Osteoblast (primary cell): ENCODE results near the gene PIK3IP1. TPM values are rescaled to one million over a fixed set of nuclear protein-coding genes. Genes with fewer than 3 reads are reported as not detected.

Experiments used
- DNase-seq: peaks from one replicate; pipeline ENCODE4 v3.0.0; 2011; ENCODE audit warnings: low spot score, mixed read lengths; ENCODE audit not compliant: insufficient read length; ENCODE audit errors: missing footprints
- H2AFZ ChIP-seq: 2 replicates; pipeline ENCODE4 v1.6.0; 2011; ENCODE audit warnings: mild to moderate bottlenecking, low read length
- H3K27ac ChIP-seq: 2 replicates; pipeline ENCODE4 v1.5.1; 2011; ENCODE audit warnings: mild to moderate bottlenecking, low read depth, low read length, moderate library complexity
- H3K27me3 ChIP-seq: 2 replicates; pipeline ENCODE4 v1.6.0; 2012; ENCODE audit warnings: mild to moderate bottlenecking, control low read depth, inconsistent platforms, low read length, moderate library complexity; ENCODE audit not compliant: insufficient read depth
- H3K36me3 ChIP-seq: 2 replicates; pipeline ENCODE4 v1.5.1; 2011; ENCODE audit warnings: mild to moderate bottlenecking, low read length, control low read depth, moderate library complexity; ENCODE audit not compliant: insufficient read depth
- H3K4me1 ChIP-seq: 2 replicates; pipeline ENCODE4 v1.5.1; 2011; ENCODE audit warnings: mild to moderate bottlenecking, low read length, control low read depth, moderate library complexity; ENCODE audit not compliant: insufficient read depth
- H3K4me2 ChIP-seq: 2 replicates; pipeline ENCODE4 v1.6.0; 2011; ENCODE audit warnings: mild to moderate bottlenecking, low read length; ENCODE audit not compliant: insufficient read depth
- H3K4me3 ChIP-seq: fragments of 200-600 bp; sonication (generic); 3 replicates; pipeline ENCODE4 v1.5.1; 2012; ENCODE audit warnings: mild to moderate bottlenecking, low read length, inconsistent platforms; ENCODE audit not compliant: insufficient read depth
- H3K79me2 ChIP-seq: 2 replicates; pipeline ENCODE4 v1.6.0; 2012; ENCODE audit warnings: mild to moderate bottlenecking, low read length, control low read depth, inconsistent platforms; ENCODE audit not compliant: insufficient read depth
- H3K9me3 ChIP-seq: 2 replicates; pipeline ENCODE4 v1.5.1; 2011; ENCODE audit warnings: low read depth, low read length, control low read depth
- H4K20me1 ChIP-seq: 2 replicates; pipeline ENCODE4 v1.6.0; 2012; ENCODE audit warnings: mild to moderate bottlenecking, low read length, control low read depth; ENCODE audit not compliant: insufficient read depth
- CTCF ChIP-seq: IDR thresholded peaks from 2 replicates; pipeline ENCODE4 v1.5.1; 2011; ENCODE audit warnings: mild to moderate bottlenecking, low read depth, low read length, moderate library complexity; ENCODE audit errors: extremely low read depth
- total RNA-seq: library from RNA; depleted of rRNA; stranded (reverse); fragments of >200 nt; gene quantifications from 2 replicates; pipeline ENCODE4 v1.2.3, GENCODE V29; 2012

The PIK3IP1 gene
- total RNA-seq: 31.5 and 40.1 TPM in 2 replicates

GRCh38 chr22:31292236-31292989 lies at the start of gene PIK3IP1:
Gene PIK3IP1, minus strand, starts transcription at chr22:31292488. Its CDS starts 144 bp downstream, at chr22:31292344.
- Histone ChIP-seq H4K20me1 (no peaks in the 10 kb centered on the region), H3K27me3 (no peaks in the 10 kb centered on the region), H3K79me2 (no peaks in the 10 kb centered on the region), H3K9me3 (no peaks in the 10 kb centered on the region), H3K36me3 (peaks cover 7% of the 10 kb centered on the region), H2AFZ (peak within 1 kb of the TSS; percentile 95), H3K4me3 (peak within 1 kb of the TSS; percentile 77), H3K4me2 (peak within 1 kb of the TSS; percentile 100), H3K27ac (peak within 1 kb of the TSS; percentile 54), H3K4me1 (peaks cover 24% of the 10 kb centered on the region)
- DNase-seq: peak; percentile 96
- TF ChIP-seq CTCF: peak; percentile 24

GRCh38 chr22:31341386-31342088 lies 49.2 kb upstream of the PIK3IP1 start:
- Histone ChIP-seq H4K20me1 (peaks cover 39% of the 10 kb centered on the region), H3K36me3 (peaks cover 21% of the 10 kb centered on the region)

GRCh38 chr22:31340765-31341247 lies 48.5 kb upstream of the PIK3IP1 start:
- no peak overlapping the region for H3K4me2 ChIP-seq
- no peak overlapping the region for H2AFZ ChIP-seq
- H4K20me1 ChIP-seq: peaks cover 42% of the 10 kb centered on the region
- H3K27ac ChIP-seq: no peak overlapping the region
- no peaks in the 10 kb centered on the region for H3K9me3 ChIP-seq
- H3K36me3 ChIP-seq: peaks cover 21% of the 10 kb centered on the region
- TF ChIP-seq CTCF: no peak
- DNase-seq: peak; percentile 76
- peaks cover 8% of the 10 kb centered on the region for H3K79me2 ChIP-seq
- no peak overlapping the region for H3K4me3 ChIP-seq
- no peaks in the 10 kb centered on the region for H3K27me3 ChIP-seq
- peaks cover 18% of the 10 kb centered on the region for H3K4me1 ChIP-seq

More at GRCh38 chr22:31341386-31342088, 49.2 kb upstream of the PIK3IP1 start:
- Histone ChIP-seq H3K4me3 (no peak overlapping the region), H3K27me3 (no peaks in the 10 kb centered on the region), H3K4me2 (no peak overlapping the region), H2AFZ (no peak overlapping the region), H3K79me2 (peaks cover 8% of the 10 kb centered on the region), H3K4me1 (peaks cover 18% of the 10 kb centered on the region), H3K27ac (no peak overlapping the region), H3K9me3 (no peaks in the 10 kb centered on the region)
- no peak for TF ChIP-seq CTCF
- DNase-seq: peak; percentile 65

- peaks cover 18% of the 10 kb centered on the region for H3K4me1 ChIP-seq
- H3K27ac ChIP-seq: no peak overlapping the region
- peaks cover 26% of the 10 kb centered on the region for H3K36me3 ChIP-seq
- H3K27me3 ChIP-seq: no peaks in the 10 kb centered on the region
- DNase-seq: peak; percentile 37
- H4K20me1 ChIP-seq: peaks cover 42% of the 10 kb centered on the region
- peaks cover 8% of the 10 kb centered on the region for H3K79me2 ChIP-seq
- no peak for TF ChIP-seq CTCF
- no peak overlapping the region for H2AFZ ChIP-seq
- no peak overlapping the region for H3K4me3 ChIP-seq
- H3K4me2 ChIP-seq: no peak overlapping the region
- H3K9me3 ChIP-seq: no peaks in the 10 kb centered on the region
These were observed 48.1 kb upstream of the PIK3IP1 start for GRCh38 chr22:31340360-31340759.
